RWPE2 (cell line): Measurements from ENCODE around the gene TMOD1.

Experiments
- ATAC-seq: fragments of 200-7000 bp; cut with Tn5 transposase; 3 replicates; pipeline ENCODE4 v1.9.1; 2021; ENCODE audit warnings: low read depth
- DNase-seq: peaks from one replicate; pipeline ENCODE4 v3.0.0-alpha.2; 2020; ENCODE audit warnings: low spot score
- H3K27ac ChIP-seq: fragments of 450-650 bp; 2 replicates; pipeline ENCODE4 v1.5.1; 2017; ENCODE audit warnings: mild to moderate bottlenecking; ENCODE audit not compliant: poor library complexity, severe bottlenecking
- H3K27me3 ChIP-seq: fragments of 250-450 bp; sonication (Bioruptor Pico); 2 replicates; pipeline ENCODE4 v1.5.1; 2021; ENCODE audit warnings: mild to moderate bottlenecking, moderate library complexity; ENCODE audit not compliant: insufficient read depth, poor library complexity, severe bottlenecking
- H3K36me3 ChIP-seq: fragments of 250-450 bp; sonication (Bioruptor Pico); 2 replicates; pipeline ENCODE4 v1.5.1; 2020; ENCODE audit warnings: low read depth, mild to moderate bottlenecking, moderate library complexity
- H3K4me1 ChIP-seq: fragments of 250-450 bp; sonication (Bioruptor Pico); 2 replicates; pipeline ENCODE4 v1.5.1; 2021; ENCODE audit warnings: mild to moderate bottlenecking, moderate library complexity; ENCODE audit not compliant: insufficient read depth, poor library complexity, severe bottlenecking
- H3K4me3 ChIP-seq: fragments of 250-450 bp; sonication (Bioruptor Pico); 2 replicates; pipeline ENCODE4 v1.5.1; 2021; ENCODE audit warnings: mild to moderate bottlenecking, moderate library complexity; ENCODE audit not compliant: severe bottlenecking
- H3K9me3 ChIP-seq: fragments of 250-450 bp; sonication (Bioruptor Pico); 2 replicates; pipeline ENCODE4 v1.5.1; 2021; ENCODE audit warnings: mild to moderate bottlenecking, moderate library complexity; ENCODE audit not compliant: severe bottlenecking
- TF ChIP-seq, protein P1 (sequence below): fragments of 450-650 bp; IDR thresholded peaks from one replicate; pipeline ENCODE4 v1.5.1; 2017; ENCODE audit warnings: mild to moderate bottlenecking, moderate library complexity; ENCODE audit not compliant: poor library complexity, severe bottlenecking

TMOD1 gene

DNA sequence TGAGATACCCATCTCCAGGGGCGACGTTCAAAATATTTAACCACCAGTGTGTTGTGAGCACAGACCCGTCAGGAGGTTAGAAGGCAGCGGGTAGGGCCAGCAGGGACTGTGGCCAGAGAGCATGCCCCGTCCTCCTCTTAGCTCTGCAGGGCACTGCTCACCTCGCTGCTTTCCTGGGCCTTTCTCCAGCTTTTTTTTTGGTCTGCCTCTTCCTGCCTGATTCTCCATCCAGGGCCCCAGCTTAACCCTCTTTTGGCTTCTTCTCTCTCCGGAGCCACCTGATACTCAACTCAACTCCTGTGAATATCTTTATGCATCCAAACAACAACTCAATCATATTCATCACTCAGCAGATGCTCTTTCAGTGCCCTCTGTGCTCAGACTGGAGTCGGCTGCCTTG, 44.0 kb downstream of the TMOD1 start:
- no peaks in the 10 kb centered on the region for H3K9me3 ChIP-seq
- H3K4me1 ChIP-seq = no peaks in the 10 kb centered on the region
- no peak overlapping the region for H3K27ac ChIP-seq
- H3K36me3 ChIP-seq = no peaks in the 10 kb centered on the region
- ATAC-seq = no peak
- H3K4me3 ChIP-seq = no peak overlapping the region
- DNase-seq = no peak
- H3K27me3 ChIP-seq = no peaks in the 10 kb centered on the region
- TF ChIP-seq, protein P1, sequence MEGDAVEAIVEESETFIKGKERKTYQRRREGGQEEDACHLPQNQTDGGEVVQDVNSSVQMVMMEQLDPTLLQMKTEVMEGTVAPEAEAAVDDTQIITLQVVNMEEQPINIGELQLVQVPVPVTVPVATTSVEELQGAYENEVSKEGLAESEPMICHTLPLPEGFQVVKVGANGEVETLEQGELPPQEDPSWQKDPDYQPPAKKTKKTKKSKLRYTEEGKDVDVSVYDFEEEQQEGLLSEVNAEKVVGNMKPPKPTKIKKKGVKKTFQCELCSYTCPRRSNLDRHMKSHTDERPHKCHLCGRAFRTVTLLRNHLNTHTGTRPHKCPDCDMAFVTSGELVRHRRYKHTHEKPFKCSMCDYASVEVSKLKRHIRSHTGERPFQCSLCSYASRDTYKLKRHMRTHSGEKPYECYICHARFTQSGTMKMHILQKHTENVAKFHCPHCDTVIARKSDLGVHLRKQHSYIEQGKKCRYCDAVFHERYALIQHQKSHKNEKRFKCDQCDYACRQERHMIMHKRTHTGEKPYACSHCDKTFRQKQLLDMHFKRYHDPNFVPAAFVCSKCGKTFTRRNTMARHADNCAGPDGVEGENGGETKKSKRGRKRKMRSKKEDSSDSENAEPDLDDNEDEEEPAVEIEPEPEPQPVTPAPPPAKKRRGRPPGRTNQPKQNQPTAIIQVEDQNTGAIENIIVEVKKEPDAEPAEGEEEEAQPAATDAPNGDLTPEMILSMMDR = no peak

DNA sequence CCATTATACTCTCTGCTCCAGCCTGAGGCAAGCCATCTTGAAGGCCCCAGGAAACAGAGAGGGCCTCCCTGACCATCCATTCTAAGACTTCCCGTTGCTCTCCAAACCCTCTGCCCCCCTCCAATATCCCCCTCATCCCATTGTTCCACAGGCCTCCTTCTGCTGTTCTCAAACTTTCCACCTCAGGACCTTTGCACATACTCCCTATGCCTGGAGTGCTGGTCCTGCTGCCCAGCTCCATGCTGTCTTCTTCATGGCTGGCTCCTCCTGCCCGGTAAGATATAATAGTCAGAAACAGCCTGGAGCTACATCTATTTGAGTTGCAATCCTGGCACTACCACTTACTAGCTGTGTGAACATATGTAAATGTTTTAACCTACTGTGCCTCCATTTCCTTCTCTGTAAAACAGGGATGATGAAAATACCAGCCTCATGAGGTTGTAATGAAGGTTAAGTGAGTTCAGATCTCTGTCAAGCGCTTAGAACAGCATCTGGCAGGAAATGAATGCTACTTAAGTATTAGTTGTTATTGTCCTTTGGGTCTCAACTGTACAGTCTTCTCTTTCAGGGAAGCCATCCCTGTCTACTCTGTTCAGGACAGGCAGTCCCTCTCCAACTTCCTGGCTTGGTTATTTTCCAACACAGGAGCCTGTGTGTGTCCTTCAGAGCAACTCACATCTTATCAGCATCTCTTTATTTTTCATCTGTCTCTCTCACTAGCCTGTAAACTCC, 45.8 kb downstream of the TMOD1 start:
- no peak overlapping the region for H3K27ac ChIP-seq
- H3K4me3 ChIP-seq = no peak overlapping the region
- no peaks in the 10 kb centered on the region for H3K27me3 ChIP-seq
- H3K9me3 ChIP-seq = no peaks in the 10 kb centered on the region
- H3K4me1 ChIP-seq = no peaks in the 10 kb centered on the region
- TF ChIP-seq, protein P1 = no peak
- DNase-seq (no peak), ATAC-seq (no peak)
- no peaks in the 10 kb centered on the region for H3K36me3 ChIP-seq

DNA sequence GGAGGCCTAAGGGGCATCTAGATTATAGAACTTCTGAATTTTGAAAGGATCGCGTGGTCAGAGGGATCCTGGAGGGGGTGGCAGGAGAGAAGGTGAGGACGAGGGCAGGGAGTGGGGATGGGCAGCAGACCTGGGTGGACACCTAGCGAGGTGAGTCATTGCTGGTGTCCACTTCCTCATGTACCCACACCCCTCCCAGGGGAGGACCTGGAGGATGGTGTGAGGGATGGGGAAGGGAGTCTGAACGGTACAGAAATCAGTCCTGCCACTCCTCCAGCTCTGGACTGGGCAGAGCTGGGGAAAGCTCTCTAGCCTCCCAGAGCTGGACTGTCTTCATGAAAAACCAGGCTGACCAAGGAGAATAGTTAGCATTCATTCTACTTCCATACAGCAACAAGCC, 46.9 kb downstream of the TMOD1 start:
- Histone ChIP-seq H3K27me3 (peaks cover 5% of the 10 kb centered on the region), H3K9me3 (no peaks in the 10 kb centered on the region), H3K4me1 (no peaks in the 10 kb centered on the region), H3K4me3 (no peak overlapping the region), H3K27ac (no peak overlapping the region), H3K36me3 (no peaks in the 10 kb centered on the region)
- TF ChIP-seq, protein P1 = no peak
- DNase-seq (no peak), ATAC-seq (no peak)

DNA sequence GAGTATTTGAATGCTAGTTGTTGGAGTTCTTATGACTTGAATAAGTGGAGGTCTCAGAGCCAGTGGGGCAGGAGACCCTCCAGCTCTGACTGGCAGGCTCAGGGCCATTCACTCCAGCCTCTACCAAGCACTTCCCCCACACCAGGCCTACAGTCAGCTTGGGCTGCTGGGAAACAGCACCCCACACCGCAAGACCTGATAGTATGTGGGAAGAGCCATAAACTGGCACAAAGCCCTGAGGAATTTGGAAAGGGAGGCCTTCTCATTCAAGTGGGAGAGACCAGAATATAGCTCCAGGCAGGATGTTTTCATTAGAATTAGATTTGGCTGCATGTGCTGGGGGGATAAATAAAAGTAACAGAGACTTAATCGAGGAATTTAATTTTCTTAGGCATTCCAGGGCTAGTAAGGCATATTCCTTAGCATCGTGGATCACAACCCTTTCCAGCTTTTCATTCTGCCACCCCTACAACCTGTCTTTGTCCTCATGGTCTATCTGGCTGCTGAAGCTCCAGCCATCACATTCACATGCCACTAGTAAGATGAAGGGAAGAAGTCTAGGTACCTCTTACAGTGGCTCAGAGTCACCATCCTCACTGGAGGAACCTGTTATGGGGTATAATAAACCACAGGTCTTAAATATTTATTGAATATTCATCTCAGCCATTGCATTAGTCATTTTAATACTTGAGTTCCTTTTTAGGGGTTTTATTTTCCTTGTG, 47.5 kb downstream of the TMOD1 start:
- Histone ChIP-seq H3K27ac (no peak overlapping the region), H3K4me3 (no peak overlapping the region), H3K27me3 (peaks cover 10% of the 10 kb centered on the region), H3K36me3 (no peaks in the 10 kb centered on the region), H3K4me1 (no peaks in the 10 kb centered on the region), H3K9me3 (no peaks in the 10 kb centered on the region)
- TF ChIP-seq, protein P1 = no peak
- ATAC-seq = no peak
- DNase-seq = no peak

DNA sequence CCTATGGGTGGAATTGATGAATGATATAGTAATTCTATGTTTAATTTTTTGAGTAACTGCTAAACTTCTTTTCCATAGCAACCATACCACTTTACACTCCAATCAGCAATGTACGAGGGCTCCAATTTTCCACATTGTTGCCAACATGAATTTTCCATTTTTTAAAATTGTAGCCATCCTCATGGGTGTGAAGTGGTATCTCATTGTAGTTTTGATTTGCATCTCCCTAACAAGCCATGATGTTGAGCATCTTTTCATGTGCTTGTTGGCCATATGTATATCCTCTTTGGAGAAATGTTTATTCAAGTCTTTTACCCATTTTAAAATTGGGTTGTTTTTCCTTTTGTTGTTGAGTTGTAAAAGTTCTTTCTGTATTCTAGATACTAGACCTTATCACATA, 48.9 kb downstream of the TMOD1 start:
- TF ChIP-seq, protein P1 = no peak
- Histone ChIP-seq H3K27me3 (peaks cover 13% of the 10 kb centered on the region), H3K36me3 (no peaks in the 10 kb centered on the region), H3K4me3 (no peak overlapping the region), H3K4me1 (no peaks in the 10 kb centered on the region), H3K9me3 (no peaks in the 10 kb centered on the region), H3K27ac (no peak overlapping the region)
- DNase-seq (no peak), ATAC-seq (no peak)
